Right lobe of liver (tissue), 6 donors: ENCODE measurements around the gene SAXO2. TPM values are rescaled to one million over a fixed set of nuclear protein-coding genes. Genes with fewer than 3 reads are reported as not detected.
A peak's percentile ranks its signal among the peaks of the same experiment; 100 is the strongest.
"Not testable (repeated sequence)": the region's sequence is repeated elsewhere in the genome, so short reads cannot be mapped to it uniquely, and the experiment has no call there.

Source experiments
- ATAC-seq, 4 donors: fragments of 200-7000 bp; cut with Tn5 transposase; one replicate each; pipeline ENCODE4 v1.9.1; 2020; ENCODE audit warnings: mild to moderate bottlenecking in 4 of 4, moderate library complexity in 4 of 4
- DNase-seq, 3 donors: peaks; one replicate each; pipeline ENCODE4 v3.0.0-alpha.2; 2020
- H3K27ac ChIP-seq, 3 donors: fragments of 200-600 bp; one replicate each; pipeline ENCODE4 v1.8.0; 2022
- H3K27me3 ChIP-seq, 2 donors: fragments of 200-600 bp; one replicate each; pipeline ENCODE4 v1.8.0; 2022
- H3K36me3 ChIP-seq, 4 donors: fragments of 200-600 bp; sonication (generic) in 1 of 4; one replicate each; pipeline versions ENCODE4 v1.5.1 to v1.8.0; 2017 to 2022; ENCODE audit warnings: control low read depth in 1 of 4
- H3K4me1 ChIP-seq, 4 donors: fragments of 200-600 bp; sonication (generic) in 1 of 4; one replicate each; pipeline versions ENCODE4 v1.5.1 to v1.8.0; 2017 to 2022; ENCODE audit warnings: control low read depth in 1 of 4
- H3K4me3 ChIP-seq, 3 donors: fragments of 200-600 bp; one replicate each; pipeline ENCODE4 v1.8.0; 2022
- H3K9me3 ChIP-seq, 4 donors: fragments of 200-600 bp; sonication (generic) in 1 of 4; one replicate each; pipeline versions ENCODE4 v1.5.1 to v1.8.0; 2017 to 2022; ENCODE audit warnings: control low read depth in 1 of 4
- POLR2A ChIP-seq: fragments of 450-650 bp; IDR thresholded peaks from one replicate; pipeline ENCODE4 v1.6.1; 2017; ENCODE audit warnings: antibody characterized with exemption, mild to moderate bottlenecking
- WGBS: methylation state at CpG from one replicate; pipeline ENCODE4 v1.1.6; 2018; ENCODE audit warnings: low coverage, low lambda C conversion rate; ENCODE audit not compliant: insufficient coverage; ENCODE audit errors: missing lambda C conversion rate; 5-methylcytosine and 5-hydroxymethylcytosine counted together
- intact Hi-C, 2 donors: fragments of 100-400 bp; cut with DNase I; formaldehyde crosslinking; loops; one replicate each; pipeline versions ENCODE4 v1.11.2 to v1.14.1; 2022
- total RNA-seq, 6 experiments: library from RNA; depleted of rRNA in 2 of 6; stranded (reverse); fragments of >200 nt in 2 of 6; fragmentation: NEBNext Ultra II Directional in 3 of 6; extraction: Animal tissue kit (Norgen Biotek cat#: 25700) in 3 of 6; gene quantifications; one replicate each; pipeline versions ENCODE4 v1.1.0 to v1.2.4, GENCODE V29; 2016 to 2023
- TF ChIP-seq, protein P1 (sequence below), 4 donors: fragments of 200-600 bp in 3 of 4; fragments of 450-650 bp in 1 of 4; IDR thresholded peaks; one replicate each; pipeline versions ENCODE4 v1.5.1 to v1.8.0; 2016 to 2022; ENCODE audit warnings: antibody characterized with exemption in 4 of 4, mild to moderate bottlenecking in 2 of 4
- donor health status: DM: no; HTN: yes; CAD: no.
- donor health status: DM: no; HTN: no; CAD: no.
- donor health status: DM: no; HTN: no; CAD: no.
- donor health status: DM: no; HTN: yes; CAD: no.
- donor health status: DM: no; HTN: yes; CAD: no.

SAXO2 gene
- total RNA-seq, 6 experiments from 2014 or later, result 0.06 to 1.1 (median 0.26) TPM; not detected in 1

DNA sequence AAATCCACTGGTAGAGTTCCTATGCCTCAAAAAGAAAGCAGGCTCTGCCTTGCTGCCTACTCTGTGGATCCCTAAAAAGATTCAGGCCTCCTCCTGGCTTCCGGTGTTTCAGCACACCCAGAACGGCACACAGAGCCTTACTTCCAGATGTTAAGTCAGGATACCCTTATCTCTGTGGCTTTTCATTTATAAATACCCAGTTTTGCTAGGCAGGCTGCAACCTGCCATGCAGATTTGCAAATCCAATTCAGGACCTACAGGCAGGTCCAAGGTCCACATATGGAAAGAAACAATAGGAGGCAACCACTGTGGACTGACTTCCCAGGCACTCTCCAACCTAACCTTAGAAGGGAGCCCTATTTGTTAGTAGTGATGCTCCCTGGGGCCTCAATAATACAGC lies 30.8 kb upstream of the SAXO2 start:
- Histone ChIP-seq H3K36me3 (peaks cover 0 to 4% (median 0%) of the 10 kb centered on the region in 4 donors), H3K4me1 (no peaks in the 10 kb centered on the region), H3K27me3 (no peaks in the 10 kb centered on the region), H3K4me3 (no peak overlapping the region), H3K27ac (no peak overlapping the region), H3K9me3 (no peaks in the 10 kb centered on the region)
- TF ChIP-seq POLR2A, result no peak
- TF ChIP-seq, protein P1, sequence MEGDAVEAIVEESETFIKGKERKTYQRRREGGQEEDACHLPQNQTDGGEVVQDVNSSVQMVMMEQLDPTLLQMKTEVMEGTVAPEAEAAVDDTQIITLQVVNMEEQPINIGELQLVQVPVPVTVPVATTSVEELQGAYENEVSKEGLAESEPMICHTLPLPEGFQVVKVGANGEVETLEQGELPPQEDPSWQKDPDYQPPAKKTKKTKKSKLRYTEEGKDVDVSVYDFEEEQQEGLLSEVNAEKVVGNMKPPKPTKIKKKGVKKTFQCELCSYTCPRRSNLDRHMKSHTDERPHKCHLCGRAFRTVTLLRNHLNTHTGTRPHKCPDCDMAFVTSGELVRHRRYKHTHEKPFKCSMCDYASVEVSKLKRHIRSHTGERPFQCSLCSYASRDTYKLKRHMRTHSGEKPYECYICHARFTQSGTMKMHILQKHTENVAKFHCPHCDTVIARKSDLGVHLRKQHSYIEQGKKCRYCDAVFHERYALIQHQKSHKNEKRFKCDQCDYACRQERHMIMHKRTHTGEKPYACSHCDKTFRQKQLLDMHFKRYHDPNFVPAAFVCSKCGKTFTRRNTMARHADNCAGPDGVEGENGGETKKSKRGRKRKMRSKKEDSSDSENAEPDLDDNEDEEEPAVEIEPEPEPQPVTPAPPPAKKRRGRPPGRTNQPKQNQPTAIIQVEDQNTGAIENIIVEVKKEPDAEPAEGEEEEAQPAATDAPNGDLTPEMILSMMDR (IDR thresholded peaks at IDR 0.05), result no peak
- 79% methylated on average over 2 of the region's 2 CpGs for WGBS
- intact Hi-C loops, result no loop called here
- ATAC-seq, result no peak
- DNase-seq, result no peak

DNA sequence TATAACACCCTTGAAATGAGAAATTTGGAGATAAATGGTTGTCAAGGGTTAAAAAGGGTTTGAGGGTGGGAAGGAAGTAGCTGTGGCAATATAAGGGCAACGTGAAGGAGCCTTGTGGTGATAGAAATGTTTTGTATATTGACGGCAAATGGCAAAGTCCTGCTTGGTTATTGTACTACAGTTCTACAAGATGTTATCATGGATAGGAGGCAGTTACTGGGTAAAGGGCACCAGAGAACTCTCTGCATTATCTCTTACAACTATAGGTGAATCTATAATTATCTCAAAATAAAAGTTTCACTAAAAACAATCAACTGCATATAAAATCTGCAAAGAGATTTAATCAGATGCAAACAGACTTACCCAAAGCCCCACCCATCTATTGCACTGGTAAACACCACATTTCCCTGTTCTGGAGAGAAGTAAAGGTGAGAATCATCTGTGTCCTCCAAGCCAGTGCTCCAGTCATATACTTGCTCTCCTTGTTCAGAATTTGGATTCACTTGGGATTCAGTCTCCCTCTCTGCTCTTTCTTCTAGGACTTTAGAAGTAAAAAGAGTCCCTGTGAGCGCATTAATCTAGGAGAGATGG lies 24.6 kb upstream of the SAXO2 start:
- H3K4me1 ChIP-seq, H3K27ac ChIP-seq, H3K9me3 ChIP-seq, H3K27me3 ChIP-seq, DNase-seq, ATAC-seq, intact Hi-C loops, H3K4me3 ChIP-seq: not testable (repeated sequence)
- peaks cover 0 to 17% (median 9%) of the 10 kb centered on the region in 4 donors for H3K36me3 ChIP-seq
- WGBS, result 30% methylated on average over 2 of the region's 3 CpGs

DNA sequence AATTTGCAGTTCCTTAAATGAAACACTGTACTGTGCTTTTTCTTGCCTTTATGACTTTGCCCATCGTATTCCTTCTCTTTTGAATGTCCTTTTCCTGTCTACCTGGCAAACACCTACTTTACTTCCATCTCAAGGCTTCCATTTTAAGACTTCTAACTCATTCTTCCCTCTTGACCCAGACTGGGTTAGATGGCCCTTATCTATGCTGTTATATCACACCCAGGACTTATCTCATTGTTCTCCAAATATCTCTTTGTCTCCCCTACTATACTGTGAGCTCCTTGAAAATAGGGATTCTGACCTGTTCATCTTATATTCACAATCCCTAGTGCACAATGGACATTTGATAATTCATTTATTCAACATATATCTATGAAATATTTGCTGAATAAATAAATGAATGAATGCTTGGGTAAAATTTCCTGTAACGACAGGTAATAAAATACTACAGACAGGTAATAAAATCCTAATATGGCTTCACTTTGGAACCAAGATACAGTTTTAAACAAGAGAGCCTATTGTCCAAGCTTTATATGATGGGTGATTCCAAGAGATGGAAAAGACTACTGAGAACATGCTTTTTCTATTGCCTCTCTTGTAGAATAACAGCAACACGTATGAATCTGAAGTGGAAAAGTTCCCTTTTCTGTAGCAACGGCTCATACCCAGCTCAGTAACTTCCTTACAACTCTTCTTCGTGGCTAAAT lies 22.8 kb upstream of the SAXO2 start:
- Histone ChIP-seq H3K4me1 (no peaks in the 10 kb centered on the region), H3K27ac (no peak overlapping the region), H3K27me3 (no peaks in the 10 kb centered on the region), H3K9me3 (no peaks in the 10 kb centered on the region), H3K36me3 (peaks cover 0 to 17% (median 10%) of the 10 kb centered on the region in 4 donors), H3K4me3 (no peak overlapping the region)
- intact Hi-C loops, result no loop called here
- DNase-seq, result no peak
- ATAC-seq, result no peak
- WGBS, result 86% methylated on average over 4 of the region's 5 CpGs
- TF ChIP-seq, protein P1 (IDR thresholded peaks at IDR 0.05), result no peak
- no peak for TF ChIP-seq POLR2A

DNA sequence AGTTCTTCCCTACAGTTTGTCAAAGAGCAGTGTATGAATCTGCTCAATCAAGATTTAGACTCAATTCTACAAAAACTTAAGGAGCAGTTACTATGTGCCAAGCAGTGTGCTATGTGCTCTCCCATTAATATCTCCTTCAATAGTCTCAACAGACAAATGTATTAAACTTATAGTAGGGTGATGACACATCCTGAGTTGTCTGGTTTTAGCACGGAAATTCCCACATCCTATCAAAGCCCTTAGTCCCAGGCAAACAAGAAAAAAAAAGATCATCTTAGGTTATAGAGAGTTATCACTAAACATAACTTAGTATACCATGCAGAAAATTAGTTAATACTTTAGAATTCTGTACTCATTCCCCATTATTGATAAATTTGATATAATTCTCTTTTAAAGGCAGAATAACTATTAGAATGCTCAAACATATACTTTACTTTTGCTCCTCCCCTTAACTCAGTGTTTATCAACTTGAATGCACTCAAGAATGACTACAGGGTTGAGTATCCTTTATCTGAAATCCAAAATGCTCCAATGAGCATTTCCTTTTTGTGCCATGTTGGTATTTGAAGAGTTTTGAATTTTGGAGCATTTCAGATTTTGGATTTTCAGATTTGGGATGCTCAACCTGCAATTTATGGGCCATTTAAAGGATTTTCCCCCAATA lies 20.6 kb upstream of the SAXO2 start:
- intact Hi-C loops, H3K27ac ChIP-seq, H3K4me1 ChIP-seq, H3K27me3 ChIP-seq, H3K9me3 ChIP-seq, ATAC-seq, H3K4me3 ChIP-seq, DNase-seq: not testable (repeated sequence)
- WGBS, result 92% methylated on average over 1 of the region's 1 CpG
- peaks cover 0 to 17% (median 10%) of the 10 kb centered on the region in 4 donors for H3K36me3 ChIP-seq

DNA sequence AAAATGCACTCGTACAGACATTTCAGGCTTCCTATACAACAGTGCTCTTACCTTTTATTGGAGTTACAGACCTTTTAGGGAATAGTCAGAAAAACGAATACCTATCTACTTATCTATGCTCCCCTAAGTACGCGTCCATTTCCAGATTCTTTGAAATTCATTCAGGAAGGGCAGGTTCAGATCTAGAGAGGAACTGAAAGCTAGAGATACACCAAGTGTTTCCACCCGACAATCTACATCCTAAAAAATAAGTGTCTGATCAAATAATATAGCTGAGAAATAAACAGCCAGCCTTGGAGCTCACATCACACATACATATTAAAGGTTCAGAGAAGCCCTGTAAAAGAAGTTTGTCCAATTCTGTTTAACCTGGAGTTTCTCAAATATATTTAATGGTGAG lies 19.0 kb upstream of the SAXO2 start:
- DNase-seq, intact Hi-C loops, H3K9me3 ChIP-seq, H3K4me3 ChIP-seq, ATAC-seq, H3K27me3 ChIP-seq, H3K27ac ChIP-seq, H3K4me1 ChIP-seq: not testable (repeated sequence)
- WGBS, result 50% methylated on average over 2 of the region's 5 CpGs
- peaks cover 0 to 14% (median 9%) of the 10 kb centered on the region in 4 donors for H3K36me3 ChIP-seq

DNA sequence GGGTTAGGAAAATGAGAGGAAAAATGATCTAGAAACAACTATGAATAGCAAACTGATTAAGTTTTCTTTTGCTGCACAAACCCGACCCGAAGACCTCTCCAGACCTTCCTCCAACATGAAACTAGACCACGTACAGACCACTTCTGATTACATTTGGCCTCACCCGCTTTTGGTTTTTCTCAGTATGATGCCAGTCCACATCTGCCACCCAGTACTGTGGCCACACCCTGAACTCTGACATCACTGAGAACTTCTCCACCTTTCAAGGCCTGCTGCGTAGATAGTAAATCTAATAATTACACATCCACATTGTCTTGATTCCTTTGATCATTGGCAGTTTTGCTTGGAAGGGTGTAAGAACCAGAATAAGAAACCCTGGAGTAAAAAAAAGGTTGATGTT lies 16.7 kb upstream of the SAXO2 start:
- not testable (repeated sequence) for ATAC-seq
- 86% methylated on average over 5 of the region's 5 CpGs for WGBS

DNA sequence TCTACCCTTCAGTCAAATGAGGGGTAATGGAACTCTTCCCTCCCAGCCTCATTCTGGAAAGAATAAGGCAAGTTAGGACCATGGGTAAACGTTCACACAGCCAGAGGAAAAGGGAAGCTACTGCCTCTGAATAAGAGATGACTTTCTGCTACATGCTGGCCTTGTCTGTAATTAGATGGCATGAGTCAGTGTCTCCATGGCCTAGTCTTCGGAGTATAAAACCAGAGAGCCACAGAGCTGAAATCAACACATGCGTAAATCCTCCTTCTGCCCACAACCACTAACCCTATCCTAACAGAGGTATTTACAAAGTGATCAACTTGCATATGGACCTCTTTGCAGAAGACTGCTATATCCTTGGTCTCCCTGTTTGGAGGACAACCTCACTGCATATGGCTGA lies 14.4 kb upstream of the SAXO2 start:
- H3K27ac ChIP-seq, H3K9me3 ChIP-seq, H3K27me3 ChIP-seq, H3K36me3 ChIP-seq, ATAC-seq, H3K4me3 ChIP-seq, DNase-seq, H3K4me1 ChIP-seq, intact Hi-C loops: not testable (repeated sequence)
- 82% methylated on average over 2 of the region's 3 CpGs for WGBS

More for the DNA sequence above, 16.7 kb upstream of the SAXO2 start:
- H3K9me3 ChIP-seq, DNase-seq, H3K27ac ChIP-seq, H3K4me3 ChIP-seq, intact Hi-C loops, H3K4me1 ChIP-seq, H3K36me3 ChIP-seq, H3K27me3 ChIP-seq: not testable (repeated sequence)

DNA sequence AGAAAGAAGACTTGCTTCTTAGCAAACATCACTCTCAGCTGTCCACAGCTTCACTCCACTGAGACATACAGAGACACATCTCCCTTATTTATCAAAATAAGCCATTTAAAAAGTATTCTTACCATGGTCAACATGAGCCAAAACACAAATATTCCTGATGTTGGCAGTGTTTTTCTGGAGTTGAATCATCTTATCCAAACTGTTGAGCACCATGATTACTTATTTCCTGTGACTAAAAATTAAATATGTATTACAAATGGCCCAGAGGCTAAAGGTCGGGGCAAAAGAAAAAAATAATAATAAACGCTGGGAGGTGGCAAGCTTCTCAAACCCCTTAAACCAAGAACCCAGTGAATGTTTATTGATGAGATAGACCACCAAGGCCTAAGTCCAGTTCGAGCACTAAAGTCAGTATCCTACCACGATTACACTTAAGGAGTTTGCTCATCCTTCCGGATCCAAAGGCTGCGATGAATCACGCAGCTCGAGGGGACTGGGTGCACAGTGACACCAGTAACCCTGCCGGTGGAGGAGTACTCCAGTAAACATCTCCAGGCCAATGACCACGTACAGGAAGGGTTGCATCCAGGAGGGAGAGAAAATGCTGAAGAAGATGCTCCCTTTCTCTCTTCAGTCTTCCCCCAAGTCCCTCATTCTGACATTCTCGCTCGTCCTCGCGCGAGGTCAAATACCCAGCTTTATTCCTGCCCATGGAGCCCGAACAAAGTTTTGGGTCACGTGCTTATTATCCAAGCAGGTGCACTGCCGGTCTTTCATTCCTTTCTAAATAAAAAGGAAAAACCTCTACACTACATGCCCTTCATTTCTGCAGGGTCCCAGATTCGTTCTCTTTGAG lies 824 bp upstream of the SAXO2 start:
- 3% methylated on average over 18 of the region's 19 CpGs for WGBS
- H3K4me1 ChIP-seq, result peaks cover 0 to 19% (median 0%) of the 10 kb centered on the region in 4 donors
- H3K36me3 ChIP-seq, H3K9me3 ChIP-seq, intact Hi-C loops, H3K27me3 ChIP-seq: not testable (repeated sequence)
- DNase-seq (peak in 1 of 3 donors; percentile 48), ATAC-seq (peak; percentile 28 to 52 (median 36))
- H3K4me3 ChIP-seq, result peak overlapping the region; percentile 86 to 97 (median 96)
- H3K27ac ChIP-seq, result peak overlapping the region; percentile 73 to 88 (median 79)
